Mesenteric fat pad (tissue), 1 donor: ENCODE results near the gene BAIAP2L2. TPM values are rescaled to one million over a fixed set of nuclear protein-coding genes. Genes with fewer than 3 reads are reported as not detected.
"Not testable (repeated sequence)": the region's sequence is repeated elsewhere in the genome, so short reads cannot be mapped to it uniquely, and the experiment has no call there.

Source experiments
- DNase-seq: peaks from one replicate; pipeline ENCODE4 v3.0.0-alpha.2; 2020; ENCODE audit warnings: low spot score
- total RNA-seq: library from RNA; stranded (reverse); fragmentation: NEBNext Ultra II Directional; extraction: Animal tissue kit (Norgen Biotek cat#: 25700); gene quantifications from one replicate; pipeline ENCODE4 v1.2.1, GENCODE V29; 2021
- donor health status: DM: yes; HTN: yes; CAD: no.

Gene BAIAP2L2
- total RNA-seq, 1 donor from 2014 or later = 1.8 TPM

DNA sequence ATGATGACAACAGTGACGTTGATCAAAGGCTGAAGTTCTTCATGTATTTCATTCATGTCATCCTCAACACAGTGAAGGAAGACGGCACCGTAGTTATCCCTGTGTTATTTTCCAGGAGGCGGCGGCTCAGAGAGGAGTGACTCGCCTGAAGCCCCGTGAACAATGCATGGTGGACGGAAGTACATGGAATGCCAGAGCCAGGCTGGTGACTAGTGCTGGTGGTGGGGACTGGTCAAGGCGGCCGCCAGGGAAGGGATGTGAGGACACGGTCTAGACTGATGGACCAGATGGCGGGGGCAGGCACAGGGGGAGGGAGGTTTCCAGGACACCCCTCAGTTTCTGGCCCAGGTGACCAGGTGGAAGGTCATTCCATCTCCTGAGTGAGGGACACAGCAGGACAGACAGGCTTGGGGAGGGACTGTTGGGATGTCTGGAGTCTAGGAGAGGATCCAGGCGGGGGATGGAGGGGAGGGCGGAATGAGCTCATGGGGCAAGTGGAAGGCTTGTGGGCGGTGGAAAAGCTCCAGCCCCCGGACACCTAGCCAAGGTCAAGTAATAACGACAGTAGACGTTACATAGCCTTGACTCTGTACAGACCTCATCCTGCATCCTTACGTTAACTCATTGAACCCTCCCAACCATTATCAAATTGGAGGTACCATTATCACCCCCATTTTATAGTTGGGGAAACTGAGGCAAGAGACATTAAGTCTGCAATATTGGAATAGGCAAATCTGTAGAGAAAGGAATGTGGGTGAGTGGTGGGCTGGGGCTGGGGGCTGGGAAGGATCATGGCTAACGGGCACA is 69.3 kb downstream of the BAIAP2L2 start:
- no peak for DNase-seq

DNA sequence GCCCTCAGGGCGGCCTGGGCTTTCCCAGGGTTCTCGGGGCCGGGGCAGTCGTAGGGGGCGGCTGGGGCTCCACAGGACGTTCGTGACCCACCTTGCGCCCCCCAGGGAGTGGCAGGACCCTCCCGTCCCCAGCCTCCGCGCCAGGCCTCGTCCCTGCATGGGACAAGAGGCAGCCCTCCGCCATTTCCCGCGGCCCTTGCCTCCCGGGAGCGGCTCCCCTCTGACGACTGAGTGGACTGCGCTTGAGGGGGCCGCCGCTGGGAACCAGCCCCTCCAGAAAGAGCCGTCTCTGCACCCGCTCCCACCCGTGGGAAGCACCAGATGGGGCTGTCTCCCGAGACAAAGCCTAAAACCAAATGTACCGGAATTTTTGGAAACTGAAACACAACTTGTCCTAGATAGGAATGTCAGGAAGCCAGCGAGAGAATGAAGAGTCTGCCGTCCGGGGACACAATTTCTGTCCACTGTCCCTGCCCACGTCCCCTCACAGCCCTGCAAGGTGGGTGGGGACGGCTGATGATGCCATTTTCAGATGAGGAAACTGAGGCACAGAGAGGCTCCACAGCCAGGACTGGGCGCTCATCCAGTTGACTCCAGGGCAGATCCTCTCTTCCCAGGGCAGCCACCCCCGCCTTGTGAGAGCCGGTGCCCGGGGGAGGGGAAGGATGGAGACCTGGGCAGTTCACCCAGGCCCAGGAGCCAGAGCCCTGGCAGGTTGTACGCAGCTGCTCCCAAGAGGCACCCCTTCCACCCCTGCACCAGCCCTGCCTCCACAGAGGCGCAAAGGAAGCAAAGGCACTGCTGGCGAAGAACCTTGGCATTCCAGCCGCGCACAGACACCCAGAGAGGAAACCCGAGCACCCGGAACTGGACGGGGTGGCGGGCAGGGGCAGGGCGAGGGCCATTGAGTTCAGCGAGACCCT is 71.3 kb downstream of the BAIAP2L2 start:
- DNase-seq = no peak

DNA sequence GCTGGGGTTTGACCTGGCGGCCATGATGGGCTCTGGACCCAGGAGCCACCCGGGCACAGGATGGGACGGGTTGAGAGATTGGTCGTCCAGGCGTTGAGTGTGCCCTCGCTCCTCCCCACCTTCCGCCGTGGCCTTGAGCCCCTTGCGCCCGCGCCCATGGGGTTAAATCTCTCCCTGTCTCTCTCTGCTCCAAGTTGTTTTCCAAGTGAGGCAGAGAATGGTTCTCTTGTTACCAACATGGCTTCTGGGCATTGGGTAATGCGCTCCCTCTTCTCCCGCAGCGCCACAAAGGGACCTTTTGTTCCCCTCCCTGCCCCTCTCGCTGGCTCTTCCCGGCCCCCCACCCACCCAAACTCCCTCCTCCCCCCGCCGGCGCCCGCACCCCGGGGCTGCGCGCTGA is 72.1 kb downstream of the BAIAP2L2 start:
- no peak for DNase-seq

DNA sequence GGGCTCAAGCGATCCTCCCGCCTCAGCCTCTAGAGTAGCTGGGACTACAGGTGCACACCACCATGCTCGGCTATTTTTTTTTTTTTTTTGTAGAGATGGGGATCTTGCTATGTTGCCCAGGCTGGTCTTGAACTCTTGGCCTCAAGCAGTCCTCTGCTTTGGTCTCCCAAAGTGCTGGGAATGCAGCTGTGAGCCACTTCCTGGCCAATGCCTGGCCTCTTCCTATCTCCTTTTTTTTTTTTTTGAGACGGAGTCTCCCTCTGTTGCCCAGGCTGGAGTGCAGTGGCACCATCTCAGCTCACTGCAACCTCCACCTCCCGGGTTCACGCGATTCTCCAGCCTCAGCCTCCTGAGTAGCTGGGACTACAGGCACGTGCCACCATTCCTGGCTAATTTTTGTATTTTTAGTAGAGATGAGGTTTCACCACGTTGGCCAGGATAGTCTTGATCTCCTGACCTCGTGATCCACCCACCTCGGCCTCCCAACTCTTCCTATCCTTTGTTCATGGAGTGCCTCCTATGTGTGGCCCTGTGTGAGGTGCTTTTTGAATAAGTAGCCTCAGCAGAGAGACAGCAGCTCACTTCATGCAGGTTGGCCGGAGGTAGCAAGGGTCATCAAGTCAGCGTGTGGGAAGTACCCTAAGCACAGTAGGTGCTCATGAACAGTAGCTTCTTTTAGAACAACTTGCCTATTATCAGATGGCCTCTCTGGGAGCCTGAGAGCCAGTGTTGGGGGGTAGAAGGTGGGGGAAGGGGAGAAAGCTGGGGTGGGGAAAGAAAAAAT is 72.9 kb downstream of the BAIAP2L2 start:
- DNase-seq = not testable (repeated sequence)

DNA sequence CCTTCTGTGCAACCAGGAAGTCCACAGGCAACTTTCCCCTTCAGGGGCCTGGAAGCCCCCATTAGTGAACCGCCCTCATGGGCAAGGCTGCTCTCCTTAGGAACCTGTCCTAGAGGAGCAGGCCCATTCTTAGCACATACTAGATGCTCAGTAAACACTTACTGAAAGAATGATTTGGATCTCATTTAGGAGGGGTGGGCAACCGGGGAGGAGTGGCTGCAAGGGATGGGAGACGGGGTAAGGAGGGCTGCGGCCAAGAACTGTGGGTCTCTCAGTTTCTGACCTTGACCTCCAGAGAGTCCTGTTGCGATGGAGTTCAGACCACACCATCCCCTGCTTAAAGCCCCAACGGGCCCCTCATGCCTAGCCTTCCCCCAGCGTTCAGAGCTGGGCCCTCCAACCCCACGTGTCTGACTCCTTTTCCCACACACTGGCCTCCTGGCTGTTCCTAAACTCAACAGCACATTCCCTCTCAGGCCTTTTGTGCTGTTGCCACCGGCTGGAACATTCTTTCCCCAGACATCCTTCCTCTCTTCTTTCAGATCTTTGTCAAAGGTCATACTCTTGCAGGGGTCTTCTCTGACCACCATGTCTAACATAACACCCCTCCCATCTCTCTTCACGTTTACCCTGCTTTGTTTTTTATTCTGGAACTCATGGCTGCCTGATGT is 74.0 kb downstream of the BAIAP2L2 start:
- DNase-seq = no peak

DNA sequence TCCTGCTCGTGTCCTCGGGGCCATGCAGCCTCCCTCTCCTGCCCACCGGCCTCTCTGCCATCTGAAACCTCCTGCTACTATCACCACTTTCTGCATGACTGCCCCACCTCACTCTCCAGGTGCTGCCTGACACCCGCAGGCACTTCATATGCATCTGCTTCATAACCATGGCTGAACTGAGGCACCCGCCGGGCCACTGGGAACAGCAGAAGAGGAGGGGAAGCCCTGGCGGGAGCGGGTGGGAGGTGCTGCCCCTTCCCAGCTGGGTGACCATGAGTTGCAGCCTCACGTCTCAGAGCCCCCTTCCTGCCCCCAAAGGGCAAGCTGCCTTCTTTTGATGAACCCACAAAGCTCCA is 75.0 kb downstream of the BAIAP2L2 start:
- no peak for DNase-seq

Other genes starting within 250 kb of the BAIAP2L2 start
- gene MICALL1, start 204.4 kb downstream of the BAIAP2L2 start, total RNA-seq = 44.7 TPM
- gene C22orf23, start 157.1 kb downstream of the BAIAP2L2 start, total RNA-seq = not detected
- 56.9 TPM for gene POLR2F, start 157.0 kb downstream of the BAIAP2L2 start, total RNA-seq
- gene SOX10, start 126.1 kb downstream of the BAIAP2L2 start, total RNA-seq = not detected
- gene PICK1, start 53.3 kb downstream of the BAIAP2L2 start, total RNA-seq = 13.5 TPM
- not detected for gene SLC16A8, start 26.5 kb downstream of the BAIAP2L2 start, total RNA-seq
- gene PLA2G6, start 71.1 kb upstream of the BAIAP2L2 start, total RNA-seq = 54.1 TPM
- gene MAFF, start 91.3 kb upstream of the BAIAP2L2 start, total RNA-seq = 101 TPM
- gene TMEM184B, start 162.3 kb upstream of the BAIAP2L2 start, total RNA-seq = 84.4 TPM
- gene CSNK1E, start 206.7 kb upstream of the BAIAP2L2 start, total RNA-seq = 138 TPM